Esophagus muscularis mucosa (tissue), 4 donors: ENCODE results near the gene CTXND2. TPM values are rescaled to one million over a fixed set of nuclear protein-coding genes. Genes with fewer than 3 reads are reported as not detected.
A peak's percentile ranks its signal among the peaks of the same experiment; 100 is the strongest.

Experiments used
- DNase-seq: peaks from one replicate; pipeline ENCODE4 v3.0.0-alpha.2; 2017; ENCODE audit errors: extremely low spot score
- H3K27ac ChIP-seq, 4 donors: fragments of 200-600 bp; sonication (generic); replicated peaks in 1 of 4; 1 replicate in 3 of 4; 2 replicates in 1 of 4; pipeline ENCODE4 v1.5.1; 2016 to 2019; ENCODE audit warnings: mild to moderate bottlenecking in 1 of 4
- H3K27me3 ChIP-seq, 4 donors: fragments of 200-600 bp; sonication (generic); one replicate each; pipeline versions ENCODE4 v1.5.1 to v1.6.0; 2016 to 2019
- H3K36me3 ChIP-seq, 4 donors: fragments of 200-600 bp; sonication (generic); one replicate each; pipeline ENCODE4 v1.5.1; 2016 to 2019
- H3K4me1 ChIP-seq, 4 donors: fragments of 200-600 bp; sonication (generic); one replicate each; pipeline ENCODE4 v1.5.1; 2016 to 2019
- H3K4me3 ChIP-seq, 4 donors: fragments of 200-600 bp; sonication (generic); 1 replicate in 2 of 4; 2 replicates in 2 of 4; pipeline ENCODE4 v1.5.1; 2016 to 2019; ENCODE audit warnings: mild to moderate bottlenecking in 4 of 4, moderate library complexity in 1 of 4
- H3K9me3 ChIP-seq, 4 donors: fragments of 200-600 bp; sonication (generic); 1 replicate in 3 of 4; 2 replicates in 1 of 4; pipeline ENCODE4 v1.5.1; 2016 to 2019
- CTCF ChIP-seq, 3 experiments: fragments of 200-600 bp in 2 of 3; fragments of 450-650 bp in 1 of 3; sonication (generic) in 2 of 3; IDR thresholded peaks; one replicate each; pipeline ENCODE4 v1.5.1; 2017 to 2019; ENCODE audit warnings: antibody characterized with exemption in 3 of 3, mild to moderate bottlenecking in 2 of 3, moderate library complexity in 1 of 3
- EP300 ChIP-seq: sonication (generic); formaldehyde crosslinking; IDR thresholded peaks from one replicate; pipeline ENCODE4 v1.6.1; 2017; ENCODE audit warnings: antibody characterized with exemption
- POLR2A ChIP-seq: fragments of 450-650 bp; IDR thresholded peaks from one replicate; pipeline ENCODE4 v1.6.1; 2017; ENCODE audit warnings: antibody characterized with exemption, moderate library complexity, mild to moderate bottlenecking, low read depth
- POLR2AphosphoS5 ChIP-seq, 2 donors: sonication (generic); formaldehyde crosslinking; IDR thresholded peaks; one replicate each; pipeline ENCODE4 v1.6.1; 2017; ENCODE audit warnings: antibody characterized with exemption in 2 of 2
- WGBS: methylation state at CpG from one replicate; pipeline ENCODE4 v1.1.5; 2018; 5-methylcytosine and 5-hydroxymethylcytosine counted together
- intact Hi-C: fragments of 100-400 bp; cut with DNase I; formaldehyde crosslinking; loops from one replicate; pipeline ENCODE4 v1.15.1; 2023
- total RNA-seq, 4 donors: library from RNA; depleted of rRNA; stranded (reverse); fragments of >200 nt; gene quantifications; one replicate each; pipeline versions ENCODE4 v1.1.0 to v1.2.1, GENCODE V29; 2016

Gene CTXND2
- total RNA-seq, 4 donors from 2014 or later, result not detected

- Histone ChIP-seq H3K9me3 (no peaks in the 10 kb centered on the region), H3K4me3 (no peak overlapping the region), H3K4me1 (peaks cover 0 to 3% (median 0%) of the 10 kb centered on the region in 4 donors), H3K27me3 (no peaks in the 10 kb centered on the region), H3K27ac (no peak overlapping the region), H3K36me3 (no peaks in the 10 kb centered on the region)
- 90% methylated on average over 7 of the region's 7 CpGs for WGBS
- intact Hi-C loops, result no loop called here
- TF ChIP-seq CTCF (IDR thresholded peaks at IDR 0.05), result no peak
- TF ChIP-seq EP300, result no peak
- TF ChIP-seq POLR2A, result no peak
- TF ChIP-seq POLR2AphosphoS5 (IDR thresholded peaks at IDR 0.05), result no peak
- DNase-seq, result no peak
Measured at GRCh38 chr1:150917387-150917786, 30.5 kb downstream of the CTXND2 start.

- no peak for DNase-seq
- H3K36me3 ChIP-seq, result peaks cover 0 to 4% (median under 1%) of the 10 kb centered on the region in 4 donors
- H3K4me3 ChIP-seq, result no peak overlapping the region
- intact Hi-C loops, result loop anchor here (5.0 kb wide), 1 partner anchor 40 kb away; no protein-coding TSS in a partner anchor
- H3K4me1 ChIP-seq, result peaks cover 7 to 22% (median 12%) of the 10 kb centered on the region in 4 donors
- no peaks in the 10 kb centered on the region for H3K27me3 ChIP-seq
- no peak overlapping the region for H3K27ac ChIP-seq
- no peaks in the 10 kb centered on the region for H3K9me3 ChIP-seq
- peak in 1 of 2 donors; percentile 26 for TF ChIP-seq POLR2AphosphoS5 (IDR thresholded peaks at IDR 0.05)
- no peak for TF ChIP-seq EP300
- TF ChIP-seq CTCF (IDR thresholded peaks at IDR 0.05), result peak; percentile 63 to 72 (median 72)
- 42% methylated on average over 2 of the region's 2 CpGs for WGBS
Measured at GRCh38 chr1:150922519-150922975, 35.6 kb downstream of the CTXND2 start.

- TF ChIP-seq POLR2A, result no peak
- TF ChIP-seq CTCF (IDR thresholded peaks at IDR 0.05), result no peak
- no peak for TF ChIP-seq EP300
- TF ChIP-seq POLR2AphosphoS5 (IDR thresholded peaks at IDR 0.05), result no peak
- Histone ChIP-seq H3K9me3 (no peaks in the 10 kb centered on the region), H3K4me1 (peaks cover 7 to 30% (median 15%) of the 10 kb centered on the region in 4 donors), H3K36me3 (peaks cover 6 to 29% (median 26%) of the 10 kb centered on the region in 4 donors), H3K27me3 (no peaks in the 10 kb centered on the region), H3K27ac (peak overlapping the region in 1 of 4 donors; percentile 85), H3K4me3 (peak overlapping the region; percentile 66 to 85 (median 80))
- no peak for DNase-seq
- intact Hi-C loops, result no loop called here
- 86% methylated on average over 23 of the region's 23 CpGs for WGBS
Measured at GRCh38 chr1:150925080-150925479, 38.1 kb downstream of the CTXND2 start.

GRCh38 chr1:150926097-150926741 is 39.3 kb downstream of the CTXND2 start, which contains the start of gene SETDB1:
SETDB1 (plus strand) TSS chr1:150926363; CDS start chr1:150927715, 1,352 bp downstream.
- Histone ChIP-seq H3K4me3 (peak within 1 kb of the TSS; percentile 66 to 85 (median 80)), H3K27me3 (no peaks in the 10 kb centered on the region), H3K27ac (peak within 1 kb of the TSS; percentile 83 to 86 (median 85)), H3K4me1 (peaks cover 7 to 30% (median 15%) of the 10 kb centered on the region in 4 donors), H3K9me3 (no peaks in the 10 kb centered on the region), H3K36me3 (peaks cover 13 to 40% (median 37%) of the 10 kb centered on the region in 4 donors)
- WGBS, result under 1% methylated on average over 37 of the region's 39 CpGs
- DNase-seq, result peak; percentile 98
- TF ChIP-seq EP300 (no peak), CTCF (IDR thresholded peaks at IDR 0.05) (peak in 2 of 3 experiments; percentile 19 to 43), POLR2AphosphoS5 (IDR thresholded peaks at IDR 0.05) (peak; percentile 84 to 96), POLR2A (no peak)
- intact Hi-C loops, result no loop called here
